ENCODE measurements around the gene PAPPA2.

Gene PAPPA2

GRCh38 chr1:176773038-176773437, 310.1 kb downstream of the PAPPA2 start:
- Histone ChIP-seq H3K4me3 (ENCODE audit: low read depth, low read length) (no peak overlapping the region), H3K18ac (ENCODE audit: low read length) (no peak overlapping the region), H3K27ac (ENCODE audit: low read depth, low read length) (no peak overlapping the region), H3K9me3 (ENCODE audit: insufficient read depth, low read depth, low read length) (no peaks in the 10 kb centered on the region), H4K8ac (ENCODE audit: low read depth, low read length) (no peak overlapping the region), H3K9ac (ENCODE audit: low read length) (no peak overlapping the region), H3K14ac (ENCODE audit: low read length) (no peak overlapping the region), H3K4me1 (ENCODE audit: control insufficient read depth in 1 of 2, insufficient read depth in 2 of 2, low read length in 2 of 2) (no peaks in the 10 kb centered on the region), H4K12ac (ENCODE audit: low read depth, low read length) (no peak overlapping the region), H3K4me2 (ENCODE audit: low read length) (no peak overlapping the region), H3K23ac (ENCODE audit: low read length) (no peak overlapping the region), H4K91ac (ENCODE audit: low read depth, low read length) (no peak overlapping the region), H3K79me2 (ENCODE audit: control insufficient read depth, insufficient read depth, low read length, poor library complexity) (no peaks in the 10 kb centered on the region), H3K4ac (ENCODE audit: low read depth, low read length) (no peak overlapping the region), H2BK120ac (ENCODE audit: insufficient read depth, low read length, poor library complexity) (no peak overlapping the region), H3K36me3 (ENCODE audit: control insufficient read depth in 1 of 2, insufficient read depth in 2 of 2, low read length in 2 of 2) (peaks cover 0 to 3% of the 10 kb centered on the region in 2 experiments), H2BK12ac (ENCODE audit: low read length) (no peak overlapping the region), H3K27me3 (ENCODE audit: insufficient read depth, low read length) (no peaks in the 10 kb centered on the region), H2AFZ (ENCODE audit: insufficient read depth, low read length, poor library complexity) (no peak overlapping the region), H2BK5ac (ENCODE audit: low read depth, low read length, poor library complexity) (no peak overlapping the region), H2AK5ac (ENCODE audit: low read length) (no peak overlapping the region), H3K79me1 (ENCODE audit: low read length) (no peaks in the 10 kb centered on the region)
- no peak for DNase-seq
- no CpG with 5 or more reads among the region's 4 CpGs for WGBS (ENCODE audit: extremely low coverage, insufficient coverage, insufficient read length)

- Histone ChIP-seq H3K4ac (ENCODE audit: low read depth, low read length) (no peak overlapping the region), H2BK120ac (ENCODE audit: insufficient read depth, low read length, poor library complexity) (no peak overlapping the region), H3K23ac (ENCODE audit: low read length) (no peak overlapping the region), H2BK5ac (ENCODE audit: low read depth, low read length, poor library complexity) (no peak overlapping the region), H2AK5ac (ENCODE audit: low read length) (no peak overlapping the region), H3K9ac (ENCODE audit: low read length) (no peak overlapping the region), H4K91ac (ENCODE audit: low read depth, low read length) (no peak overlapping the region), H3K27ac (ENCODE audit: low read depth, low read length) (no peak overlapping the region), H2BK12ac (ENCODE audit: low read length) (no peak overlapping the region), H3K27me3 (ENCODE audit: insufficient read depth, low read length) (no peaks in the 10 kb centered on the region), H4K8ac (ENCODE audit: low read depth, low read length) (no peak overlapping the region), H3K79me2 (ENCODE audit: control insufficient read depth, insufficient read depth, low read length, poor library complexity) (no peaks in the 10 kb centered on the region), H3K4me2 (ENCODE audit: low read length) (no peak overlapping the region), H4K12ac (ENCODE audit: low read depth, low read length) (no peak overlapping the region), H3K4me3 (ENCODE audit: low read depth, low read length) (no peak overlapping the region), H3K36me3 (ENCODE audit: control insufficient read depth in 1 of 2, insufficient read depth in 2 of 2, low read length in 2 of 2) (peaks cover 0 to 3% of the 10 kb centered on the region in 2 experiments), H3K79me1 (ENCODE audit: low read length) (no peaks in the 10 kb centered on the region), H3K18ac (ENCODE audit: low read length) (no peak overlapping the region), H3K4me1 (ENCODE audit: control insufficient read depth in 1 of 2, insufficient read depth in 2 of 2, low read length in 2 of 2) (no peaks in the 10 kb centered on the region), H2AFZ (ENCODE audit: insufficient read depth, low read length, poor library complexity) (no peak overlapping the region), H3K9me3 (ENCODE audit: insufficient read depth, low read depth, low read length) (no peaks in the 10 kb centered on the region), H3K14ac (ENCODE audit: low read length) (no peak overlapping the region)
- no CpG with 5 or more reads among the region's 4 CpGs for WGBS (ENCODE audit: extremely low coverage, insufficient coverage, insufficient read length)
- peak; percentile 52 to 74 for DNase-seq
Measured at GRCh38 chr1:176774224-176774623, 311.2 kb downstream of the PAPPA2 start.

GRCh38 chr1:176775378-176775777, 312.4 kb downstream of the PAPPA2 start:
- WGBS (ENCODE audit: extremely low coverage, insufficient coverage, insufficient read length): no CpG with 5 or more reads among the region's 3 CpGs
- DNase-seq: no peak

GRCh38 chr1:176775996-176776395, 313.0 kb downstream of the PAPPA2 start:
- no peak overlapping the region for H3K14ac ChIP-seq (ENCODE audit: low read length)
- H3K4me3 ChIP-seq (ENCODE audit: low read depth, low read length): no peak overlapping the region
- H4K91ac ChIP-seq (ENCODE audit: low read depth, low read length): no peak overlapping the region
- no peak overlapping the region for H3K4ac ChIP-seq (ENCODE audit: low read depth, low read length)
- no peak overlapping the region for H3K9ac ChIP-seq (ENCODE audit: low read length)
- no peak overlapping the region for H2AFZ ChIP-seq (ENCODE audit: insufficient read depth, low read length, poor library complexity)
- H2BK12ac ChIP-seq (ENCODE audit: low read length): no peak overlapping the region
- no peaks in the 10 kb centered on the region for H3K27me3 ChIP-seq (ENCODE audit: insufficient read depth, low read length)
- H2BK120ac ChIP-seq (ENCODE audit: insufficient read depth, low read length, poor library complexity): no peak overlapping the region
- H3K79me1 ChIP-seq (ENCODE audit: low read length): no peaks in the 10 kb centered on the region
- H3K18ac ChIP-seq (ENCODE audit: low read length): no peak overlapping the region
- WGBS (ENCODE audit: extremely low coverage, insufficient coverage, insufficient read length): no CpG with 5 or more reads among the region's 3 CpGs
- no peak overlapping the region for H2BK5ac ChIP-seq (ENCODE audit: low read depth, low read length, poor library complexity)
- no peaks in the 10 kb centered on the region for H3K36me3 ChIP-seq (ENCODE audit: control insufficient read depth in 1 of 2, insufficient read depth in 2 of 2, low read length in 2 of 2)
- H3K9me3 ChIP-seq (ENCODE audit: insufficient read depth, low read depth, low read length): no peaks in the 10 kb centered on the region
- no peak overlapping the region for H3K23ac ChIP-seq (ENCODE audit: low read length)
- H3K27ac ChIP-seq (ENCODE audit: low read depth, low read length): no peak overlapping the region
- no peaks in the 10 kb centered on the region for H3K4me1 ChIP-seq (ENCODE audit: control insufficient read depth in 1 of 2, insufficient read depth in 2 of 2, low read length in 2 of 2)
- no peak overlapping the region for H4K8ac ChIP-seq (ENCODE audit: low read depth, low read length)
- no peaks in the 10 kb centered on the region for H3K79me2 ChIP-seq (ENCODE audit: control insufficient read depth, insufficient read depth, low read length, poor library complexity)
- no peak overlapping the region for H3K4me2 ChIP-seq (ENCODE audit: low read length)
- DNase-seq: no peak
- H2AK5ac ChIP-seq (ENCODE audit: low read length): no peak overlapping the region
- H4K12ac ChIP-seq (ENCODE audit: low read depth, low read length): no peak overlapping the region

More at GRCh38 chr1:176775378-176775777, 312.4 kb downstream of the PAPPA2 start:
- no peak overlapping the region for H4K12ac ChIP-seq (ENCODE audit: low read depth, low read length)
- H3K27me3 ChIP-seq (ENCODE audit: insufficient read depth, low read length): no peaks in the 10 kb centered on the region
- no peak overlapping the region for H2BK120ac ChIP-seq (ENCODE audit: insufficient read depth, low read length, poor library complexity)
- H3K23ac ChIP-seq (ENCODE audit: low read length): no peak overlapping the region
- H3K4me1 ChIP-seq (ENCODE audit: control insufficient read depth in 1 of 2, insufficient read depth in 2 of 2, low read length in 2 of 2): no peaks in the 10 kb centered on the region
- no peak overlapping the region for H4K91ac ChIP-seq (ENCODE audit: low read depth, low read length)
- H3K4ac ChIP-seq (ENCODE audit: low read depth, low read length): no peak overlapping the region
- H3K18ac ChIP-seq (ENCODE audit: low read length): no peak overlapping the region
- H3K79me2 ChIP-seq (ENCODE audit: control insufficient read depth, insufficient read depth, low read length, poor library complexity): no peaks in the 10 kb centered on the region
- no peak overlapping the region for H3K27ac ChIP-seq (ENCODE audit: low read depth, low read length)
- H3K9ac ChIP-seq (ENCODE audit: low read length): no peak overlapping the region
- H2AK5ac ChIP-seq (ENCODE audit: low read length): no peak overlapping the region
- H4K8ac ChIP-seq (ENCODE audit: low read depth, low read length): no peak overlapping the region
- no peaks in the 10 kb centered on the region for H3K36me3 ChIP-seq (ENCODE audit: control insufficient read depth in 1 of 2, insufficient read depth in 2 of 2, low read length in 2 of 2)
- no peak overlapping the region for H2AFZ ChIP-seq (ENCODE audit: insufficient read depth, low read length, poor library complexity)
- H3K79me1 ChIP-seq (ENCODE audit: low read length): no peaks in the 10 kb centered on the region
- no peak overlapping the region for H3K4me3 ChIP-seq (ENCODE audit: low read depth, low read length)
- H2BK5ac ChIP-seq (ENCODE audit: low read depth, low read length, poor library complexity): no peak overlapping the region
- H3K9me3 ChIP-seq (ENCODE audit: insufficient read depth, low read depth, low read length): no peaks in the 10 kb centered on the region
- H3K14ac ChIP-seq (ENCODE audit: low read length): no peak overlapping the region
- H2BK12ac ChIP-seq (ENCODE audit: low read length): no peak overlapping the region
- H3K4me2 ChIP-seq (ENCODE audit: low read length): no peak overlapping the region

Data from trophoblast cell (in vitro differentiated cells and primary cell).